Endothelial cell of umbilical vein (primary cell): ENCODE data around the gene RXYLT1.

Source experiments
- CTCF ChIP-seq, 2 donors: IDR thresholded peaks; 1 replicate in 1 of 2; 2 replicates in 1 of 2; pipeline ENCODE4 v1.5.1; 2011; ENCODE audit warnings: low read length in 2 of 2, mild to moderate bottlenecking in 2 of 2, moderate library complexity in 2 of 2, control low read depth in 1 of 2, inconsistent platforms in 1 of 2, low read depth in 1 of 2; ENCODE audit not compliant: insufficient read depth in 1 of 2; ENCODE audit errors: extremely low read depth in 1 of 2
- EZH2 ChIP-seq: IDR thresholded peaks from 2 replicates; pipeline ENCODE4 v1.6.1; 2012; ENCODE audit warnings: borderline replicate concordance, low read depth, mild to moderate bottlenecking, moderate library complexity, low read length, inconsistent platforms; ENCODE audit not compliant: severe bottlenecking
- JUN ChIP-seq: IDR thresholded peaks from 2 replicates; pipeline ENCODE4 v1.6.1; 2011; ENCODE audit warnings: borderline replicate concordance, low read depth; ENCODE audit not compliant: insufficient read length, insufficient read depth
- MYC ChIP-seq: IDR thresholded peaks from one replicate; pipeline ENCODE4 v1.6.1; 2011; ENCODE audit warnings: mild to moderate bottlenecking, low read depth, low read length
- POLR2A ChIP-seq: IDR thresholded peaks from 2 replicates; pipeline ENCODE4 v1.6.1; 2012; ENCODE audit warnings: low read depth, mild to moderate bottlenecking, control low read depth, low read length
- POLR2AphosphoS5 ChIP-seq: IDR thresholded peaks from 2 replicates; pipeline ENCODE4 v1.6.1; 2012; ENCODE audit warnings: low read depth, mild to moderate bottlenecking, control low read depth, low read length, moderate library complexity; ENCODE audit not compliant: insufficient read depth
- TF ChIP-seq, protein P1 (sequence below): IDR thresholded peaks from 2 replicates; pipeline ENCODE4 v1.6.1; 2011; ENCODE audit not compliant: insufficient read depth, insufficient read length

DNA sequence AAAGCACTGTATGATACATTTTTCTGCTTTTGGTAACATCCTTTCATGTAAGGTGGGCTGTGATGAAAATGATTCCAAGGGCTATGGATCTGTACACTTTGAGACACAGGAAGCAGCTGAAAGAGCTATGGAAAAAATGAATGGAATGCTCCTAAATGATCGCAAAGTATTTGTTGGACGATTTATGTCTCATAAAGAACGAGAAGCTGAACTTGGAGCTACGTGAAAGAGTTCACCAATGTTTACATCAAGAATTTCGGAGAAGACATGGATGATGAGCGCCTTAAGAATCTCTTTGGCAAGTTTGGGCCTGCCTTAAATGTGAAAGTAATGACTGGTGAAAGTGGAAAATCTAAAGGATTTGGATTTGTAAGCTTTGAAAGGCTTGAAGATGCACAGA, 42.6 kb downstream of the RXYLT1 start:
- no peak for TF ChIP-seq POLR2A
- TF ChIP-seq, protein P1, sequence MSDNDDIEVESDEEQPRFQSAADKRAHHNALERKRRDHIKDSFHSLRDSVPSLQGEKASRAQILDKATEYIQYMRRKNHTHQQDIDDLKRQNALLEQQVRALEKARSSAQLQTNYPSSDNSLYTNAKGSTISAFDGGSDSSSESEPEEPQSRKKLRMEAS = no peak
- no peak for TF ChIP-seq CTCF (IDR thresholded peaks at IDR 0.05; ENCODE audit: extremely low read depth in 1 of 2, insufficient read depth in 1 of 2, low read depth in 1 of 2, low read length in 2 of 2)
- no peak for TF ChIP-seq EZH2
- no peak for TF ChIP-seq MYC
- no peak for TF ChIP-seq POLR2AphosphoS5
- TF ChIP-seq JUN = no peak
